HEK293 (cell line): Measurements from ENCODE around the gene DPY19L1.
"Not testable (repeated sequence)": the region's sequence is repeated elsewhere in the genome, so short reads cannot be mapped to it uniquely, and the experiment has no call there.

Experiments used
- CTCF ChIP-seq: fragments of 450-650 bp; formaldehyde crosslinking; IDR thresholded peaks from 2 replicates; pipeline ENCODE4 v1.5.1; 2016; ENCODE audit warnings: missing biosample characterization, missing genetic modification characterization
- REST ChIP-seq: fragments of 450-650 bp; formaldehyde crosslinking; IDR thresholded peaks from 2 replicates; pipeline ENCODE4 v1.5.1; 2016; ENCODE audit warnings: missing biosample characterization, missing genetic modification characterization
- SP2 ChIP-seq: fragments of 450-650 bp; formaldehyde crosslinking; IDR thresholded peaks from 2 replicates; pipeline ENCODE4 v1.5.1; 2016; ENCODE audit warnings: missing biosample characterization, missing genetic modification characterization
- ZBTB49 ChIP-seq: fragments of 450-650 bp; formaldehyde crosslinking; IDR thresholded peaks from 2 replicates; pipeline ENCODE4 v1.5.1; 2016; ENCODE audit warnings: missing biosample characterization, missing genetic modification characterization, low read depth
- ZNF114 ChIP-seq: fragments of 450-650 bp; formaldehyde crosslinking; IDR thresholded peaks from 2 replicates; pipeline ENCODE4 v1.5.0; 2017; ENCODE audit warnings: missing biosample characterization, missing genetic modification characterization
- ZNF202 ChIP-seq: fragments of 450-650 bp; formaldehyde crosslinking; IDR thresholded peaks from 2 replicates; pipeline ENCODE4 v1.5.1; 2016; ENCODE audit warnings: missing biosample characterization, missing genetic modification characterization, borderline replicate concordance
- ZNF335 ChIP-seq: fragments of 450-650 bp; formaldehyde crosslinking; conservative IDR thresholded peaks from 2 replicates; pipeline ENCODE4 v1.5.1; 2016; ENCODE audit warnings: missing biosample characterization, missing genetic modification characterization
- ZNF423 ChIP-seq: fragments of 450-650 bp; formaldehyde crosslinking; IDR thresholded peaks from 2 replicates; pipeline ENCODE4 v1.5.1; 2016; ENCODE audit warnings: missing biosample characterization, missing genetic modification characterization
- ZNF426 ChIP-seq: fragments of 450-650 bp; formaldehyde crosslinking; IDR thresholded peaks from 2 replicates; pipeline ENCODE4 v1.5.1; 2017; ENCODE audit warnings: missing biosample characterization, missing genetic modification characterization, mild to moderate bottlenecking, inconsistent platforms, moderate library complexity
- ZNF501 ChIP-seq: fragments of 450-650 bp; formaldehyde crosslinking; IDR thresholded peaks from 2 replicates; pipeline ENCODE4 v1.5.1; 2016; ENCODE audit warnings: missing biosample characterization, missing genetic modification characterization
- ZNF768 ChIP-seq: fragments of 450-650 bp; formaldehyde crosslinking; IDR thresholded peaks from 2 replicates; pipeline ENCODE4 v1.5.1; 2018; ENCODE audit warnings: missing biosample characterization, mild to moderate bottlenecking, missing genetic modification characterization
- ZNF792 ChIP-seq: fragments of 450-650 bp; formaldehyde crosslinking; IDR thresholded peaks from 2 replicates; pipeline ENCODE4 v1.5.1; 2016; ENCODE audit warnings: missing biosample characterization, missing genetic modification characterization
- TF ChIP-seq, protein P1 (sequence below): fragments of 450-650 bp; formaldehyde crosslinking; IDR thresholded peaks from 2 replicates; pipeline ENCODE4 v1.5.1; 2016; ENCODE audit warnings: missing biosample characterization, missing genetic modification characterization
- TF ChIP-seq, protein P2 (sequence below): fragments of 450-650 bp; formaldehyde crosslinking; IDR thresholded peaks from 2 replicates; pipeline ENCODE4 v1.5.1; 2016; ENCODE audit warnings: missing biosample characterization, missing genetic modification characterization, low read depth

GRCh38 chr7:35003177-35003650, 34.1 kb downstream of the DPY19L1 start:
- not testable (repeated sequence) for TF ChIP-seq REST (tag by site-specific recombination); ZNF202 (tag by site-specific recombination); ZBTB49; CTCF (tag by site-specific recombination); ZNF335; ZNF501 (tag by site-specific recombination); ZNF423 (tag by site-specific recombination); ZNF792 (tag by site-specific recombination); SP2 (tag by site-specific recombination); ZNF114 (tag by site-specific recombination); ZNF768 (tag by site-specific recombination); ZNF426 (tag by site-specific recombination)
- TF ChIP-seq, protein P1, sequence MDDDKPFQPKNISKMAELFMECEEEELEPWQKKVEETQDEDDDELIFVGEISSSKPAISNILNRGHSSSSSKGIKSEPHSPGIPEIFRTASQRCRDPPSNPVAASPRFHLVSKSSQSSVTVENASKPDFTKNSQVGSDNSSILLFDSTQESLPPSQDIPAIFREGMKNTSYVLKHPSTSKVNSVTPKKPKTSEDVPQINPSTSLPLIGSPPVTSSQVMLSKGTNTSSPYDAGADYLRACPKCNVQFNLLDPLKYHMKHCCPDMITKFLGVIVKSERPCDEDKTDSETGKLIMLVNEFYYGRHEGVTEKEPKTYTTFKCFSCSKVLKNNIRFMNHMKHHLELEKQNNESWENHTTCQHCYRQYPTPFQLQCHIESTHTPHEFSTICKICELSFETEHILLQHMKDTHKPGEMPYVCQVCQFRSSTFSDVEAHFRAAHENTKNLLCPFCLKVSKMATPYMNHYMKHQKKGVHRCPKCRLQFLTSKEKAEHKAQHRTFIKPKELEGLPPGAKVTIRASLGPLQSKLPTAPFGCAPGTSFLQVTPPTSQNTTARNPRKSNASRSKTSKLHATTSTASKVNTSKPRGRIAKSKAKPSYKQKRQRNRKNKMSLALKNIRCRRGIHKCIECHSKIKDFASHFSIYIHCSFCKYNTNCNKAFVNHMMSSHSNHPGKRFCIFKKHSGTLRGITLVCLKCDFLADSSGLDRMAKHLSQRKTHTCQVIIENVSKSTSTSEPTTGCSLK (tag by site-specific recombination): not testable (repeated sequence)
- TF ChIP-seq, protein P2, sequence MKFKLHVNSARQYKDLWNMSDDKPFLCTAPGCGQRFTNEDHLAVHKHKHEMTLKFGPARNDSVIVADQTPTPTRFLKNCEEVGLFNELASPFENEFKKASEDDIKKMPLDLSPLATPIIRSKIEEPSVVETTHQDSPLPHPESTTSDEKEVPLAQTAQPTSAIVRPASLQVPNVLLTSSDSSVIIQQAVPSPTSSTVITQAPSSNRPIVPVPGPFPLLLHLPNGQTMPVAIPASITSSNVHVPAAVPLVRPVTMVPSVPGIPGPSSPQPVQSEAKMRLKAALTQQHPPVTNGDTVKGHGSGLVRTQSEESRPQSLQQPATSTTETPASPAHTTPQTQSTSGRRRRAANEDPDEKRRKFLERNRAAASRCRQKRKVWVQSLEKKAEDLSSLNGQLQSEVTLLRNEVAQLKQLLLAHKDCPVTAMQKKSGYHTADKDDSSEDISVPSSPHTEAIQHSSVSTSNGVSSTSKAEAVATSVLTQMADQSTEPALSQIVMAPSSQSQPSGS (tag by site-specific recombination): not testable (repeated sequence)
